Smooth muscle cell (in vitro differentiated cells): ENCODE measurements around the gene BRD2. TPM values are rescaled to one million over a fixed set of nuclear protein-coding genes. Genes with fewer than 3 reads are reported as not detected.
"Not testable (repeated sequence)": the region's sequence is repeated elsewhere in the genome, so short reads cannot be mapped to it uniquely, and the experiment has no call there.

Source experiments
- DNase-seq: peaks from one replicate; lab custom pipeline; 2025; ENCODE audit not compliant: unreplicated experiment; lab: John Stamatoyannopoulos, UW
- H2AFZ ChIP-seq: fragments of 200-600 bp; sonication (generic); 2 replicates; pipeline ENCODE4 v1.6.0; 2016; ENCODE audit warnings: antibody characterized with exemption, low read depth, mild to moderate bottlenecking
- H3F3A ChIP-seq: fragments of 200-600 bp; sonication (generic); 2 replicates; pipeline ENCODE4 v1.6.0; 2017; ENCODE audit warnings: antibody characterized with exemption, low read depth
- H3K27ac ChIP-seq: fragments of 200-600 bp; sonication (generic); 2 replicates; pipeline ENCODE4 v1.5.1; 2016; ENCODE audit warnings: low read depth, mild to moderate bottlenecking
- H3K27me3 ChIP-seq: fragments of 200-600 bp; sonication (generic); 2 replicates; pipeline ENCODE4 v1.6.1; 2016; ENCODE audit warnings: low read depth, mild to moderate bottlenecking
- H3K36me3 ChIP-seq: fragments of 200-600 bp; sonication (generic); 2 replicates; pipeline ENCODE4 v1.5.1; 2016; ENCODE audit warnings: low read depth
- H3K4me1 ChIP-seq: fragments of 200-600 bp; sonication (generic); 2 replicates; pipeline ENCODE4 v1.5.1; 2016; ENCODE audit warnings: low read depth
- H3K4me2 ChIP-seq: fragments of 200-600 bp; sonication (generic); 2 replicates; pipeline ENCODE4 v1.6.0; 2016; ENCODE audit warnings: mild to moderate bottlenecking
- H3K4me3 ChIP-seq: fragments of 200-600 bp; sonication (generic); 2 replicates; pipeline ENCODE4 v1.5.1; 2016; ENCODE audit warnings: mild to moderate bottlenecking
- H3K79me2 ChIP-seq: fragments of 200-600 bp; sonication (generic); 2 replicates; pipeline ENCODE4 v1.6.0; 2016; ENCODE audit warnings: low read depth, mild to moderate bottlenecking
- H3K9ac ChIP-seq: fragments of 200-600 bp; sonication (generic); 2 replicates; pipeline ENCODE4 v1.6.0; 2016; ENCODE audit warnings: low read depth
- H3K9me3 ChIP-seq: fragments of 200-600 bp; sonication (generic); replicated peaks from 2 replicates; pipeline ENCODE4 v1.5.1; 2016; ENCODE audit warnings: low read depth
- H4K20me1 ChIP-seq: fragments of 200-600 bp; sonication (generic); 2 replicates; pipeline ENCODE4 v1.6.0; 2016; ENCODE audit warnings: low read depth
- WGBS: methylation state at CpG from one replicate; pipeline ENCODE4 v1.1.7; 2016; ENCODE audit warnings: low lambda C conversion rate; 5-methylcytosine and 5-hydroxymethylcytosine counted together
- polyA plus RNA-seq: library from polyadenylated mRNA; unstranded; fragments of >200 nt; fragmentation: Nextera tagmentation; extraction: Ambion mirVana; gene quantifications from 2 replicates; pipeline ENCODE4 v1.2.1, GENCODE V29; 2016
- total RNA-seq: library from RNA; depleted of rRNA; stranded (reverse); fragments of >200 nt; gene quantifications from 2 replicates; pipeline ENCODE4 v1.2.3, GENCODE V29; 2014
- TF ChIP-seq, protein P1 (sequence below): fragments of 200-600 bp; sonication (generic); IDR thresholded peaks from 2 replicates; pipeline ENCODE4 v1.5.1; 2017; ENCODE audit warnings: borderline replicate concordance, mild to moderate bottlenecking, antibody characterized with exemption; ENCODE audit not compliant: insufficient read depth, poor library complexity, severe bottlenecking

BRD2 gene
- total and polyA plus RNA-seq, 2 experiments from 2014 or later = 162 to 205 TPM

DNA sequence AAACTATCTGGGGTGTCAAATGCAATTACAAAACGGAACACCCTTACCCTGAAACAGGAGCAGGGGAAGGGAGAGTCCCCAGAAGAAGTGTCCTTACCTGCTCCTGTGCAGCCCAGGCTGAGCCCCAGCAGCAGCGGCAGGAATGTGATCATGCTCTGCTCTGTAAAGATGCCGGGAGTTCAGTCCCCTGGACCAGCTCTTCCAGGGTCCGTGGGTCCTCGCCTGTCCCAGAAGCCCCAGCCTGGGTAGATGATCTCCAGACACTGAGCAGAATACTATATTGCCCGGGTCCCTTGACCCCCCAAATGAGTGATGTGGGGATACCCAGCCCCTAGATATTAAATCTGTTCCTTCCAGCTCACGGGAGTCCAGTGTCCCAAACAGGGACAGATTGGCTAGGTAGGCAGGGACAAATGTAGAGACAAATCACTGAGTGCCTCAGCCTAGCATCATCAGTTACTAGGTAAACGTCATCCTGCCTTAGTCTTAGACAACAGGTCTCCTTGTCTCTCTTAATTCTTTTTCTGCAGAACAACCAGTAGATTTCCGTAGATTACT is 27.7 kb upstream of the BRD2 start, which contains the start of gene HLA-DMB:
Gene HLA-DMB, minus strand, starts transcription at position 373 of the 558 bp plus-strand sequence. Its CDS starts 221 bp downstream, at position 152.
- Histone ChIP-seq H3K9me3 (no peaks in the 10 kb centered on the region), H4K20me1 (no peaks in the 10 kb centered on the region), H3K4me2 (peak within 1 kb of the TSS; percentile 62), H3K36me3 (no peaks in the 10 kb centered on the region), H3K4me1 (no peaks in the 10 kb centered on the region), H3K4me3 (peak within 1 kb of the TSS; percentile 29), H3K79me2 (no peaks in the 10 kb centered on the region), H2AFZ (no peak within 1 kb of the TSS), H3K27me3 (peaks cover 34% of the 10 kb centered on the region), H3K27ac (no peak within 1 kb of the TSS), H3F3A (no peaks in the 10 kb centered on the region), H3K9ac (no peak within 1 kb of the TSS)
- DNase-seq = no peak
- TF ChIP-seq, protein P1, sequence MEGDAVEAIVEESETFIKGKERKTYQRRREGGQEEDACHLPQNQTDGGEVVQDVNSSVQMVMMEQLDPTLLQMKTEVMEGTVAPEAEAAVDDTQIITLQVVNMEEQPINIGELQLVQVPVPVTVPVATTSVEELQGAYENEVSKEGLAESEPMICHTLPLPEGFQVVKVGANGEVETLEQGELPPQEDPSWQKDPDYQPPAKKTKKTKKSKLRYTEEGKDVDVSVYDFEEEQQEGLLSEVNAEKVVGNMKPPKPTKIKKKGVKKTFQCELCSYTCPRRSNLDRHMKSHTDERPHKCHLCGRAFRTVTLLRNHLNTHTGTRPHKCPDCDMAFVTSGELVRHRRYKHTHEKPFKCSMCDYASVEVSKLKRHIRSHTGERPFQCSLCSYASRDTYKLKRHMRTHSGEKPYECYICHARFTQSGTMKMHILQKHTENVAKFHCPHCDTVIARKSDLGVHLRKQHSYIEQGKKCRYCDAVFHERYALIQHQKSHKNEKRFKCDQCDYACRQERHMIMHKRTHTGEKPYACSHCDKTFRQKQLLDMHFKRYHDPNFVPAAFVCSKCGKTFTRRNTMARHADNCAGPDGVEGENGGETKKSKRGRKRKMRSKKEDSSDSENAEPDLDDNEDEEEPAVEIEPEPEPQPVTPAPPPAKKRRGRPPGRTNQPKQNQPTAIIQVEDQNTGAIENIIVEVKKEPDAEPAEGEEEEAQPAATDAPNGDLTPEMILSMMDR = no peak
- WGBS = 73% methylated on average over 9 of the region's 9 CpGs

DNA sequence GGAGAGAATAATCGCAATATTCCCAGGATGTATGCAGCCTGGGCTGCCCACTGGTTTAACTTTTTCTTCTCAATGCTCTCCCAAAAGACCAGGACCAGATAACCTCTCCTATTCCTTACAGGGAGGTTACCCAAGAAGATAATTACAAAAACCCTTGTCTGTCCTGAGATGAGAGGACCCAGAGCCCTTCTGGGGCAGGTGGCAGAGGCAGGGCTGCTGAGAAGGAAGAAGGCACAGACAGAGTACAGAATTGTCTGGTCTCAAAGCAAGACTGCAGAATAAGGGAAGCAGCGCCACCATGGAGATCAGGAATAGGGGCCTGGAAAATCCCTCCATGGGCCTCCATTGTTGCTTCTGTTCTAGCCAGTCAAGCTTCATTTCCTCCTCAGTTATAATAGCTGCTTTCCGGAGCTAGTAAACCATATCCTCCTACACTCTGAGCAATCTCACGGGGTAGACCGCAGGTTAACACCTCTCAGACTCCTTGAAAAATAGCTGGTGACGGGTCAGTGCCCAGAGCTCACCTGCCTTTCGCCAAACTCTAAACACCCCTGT is 27.1 kb upstream of the BRD2 start:
- no peak overlapping the region for H3K9ac ChIP-seq
- H3F3A ChIP-seq = no peaks in the 10 kb centered on the region
- H2AFZ ChIP-seq = no peak overlapping the region
- no peak overlapping the region for H3K4me2 ChIP-seq
- H3K79me2 ChIP-seq = no peaks in the 10 kb centered on the region
- H3K27ac ChIP-seq = no peak overlapping the region
- WGBS = 91% methylated on average over 7 of the region's 7 CpGs
- no peaks in the 10 kb centered on the region for H3K36me3 ChIP-seq
- no peaks in the 10 kb centered on the region for H3K4me1 ChIP-seq
- no peaks in the 10 kb centered on the region for H3K9me3 ChIP-seq
- H3K27me3 ChIP-seq = peaks cover 28% of the 10 kb centered on the region
- no peak overlapping the region for H3K4me3 ChIP-seq
- DNase-seq = no peak
- TF ChIP-seq, protein P1 = no peak
- no peaks in the 10 kb centered on the region for H4K20me1 ChIP-seq

DNA sequence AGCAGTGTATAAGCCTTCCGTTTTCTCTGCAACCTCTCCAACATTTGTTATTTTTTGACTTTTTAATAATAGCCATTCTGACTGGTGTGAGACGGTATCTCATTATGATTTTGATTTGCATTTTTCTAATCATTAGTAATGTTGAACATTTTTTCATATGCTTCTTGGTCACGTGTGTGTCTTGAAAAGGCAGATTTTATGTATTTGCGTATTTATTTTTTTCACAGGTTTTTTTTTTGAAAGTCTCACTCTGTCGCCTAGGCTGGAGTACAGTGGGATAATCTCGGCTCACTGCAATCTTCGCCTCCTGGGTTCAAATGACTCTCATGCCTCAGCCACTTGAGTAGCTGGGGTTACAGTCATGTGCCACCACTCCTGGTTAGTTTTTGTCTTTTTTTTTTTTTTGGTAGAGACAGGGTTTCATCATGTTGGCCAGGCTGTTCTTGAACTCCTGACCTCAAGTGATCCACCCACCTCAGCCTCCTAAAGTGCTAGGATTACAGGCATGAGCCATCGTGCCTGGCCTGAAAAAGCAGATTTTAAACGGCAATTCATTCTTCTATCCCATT is 25.8 kb upstream of the BRD2 start:
- not testable (repeated sequence) for H3K79me2 ChIP-seq, H3K9me3 ChIP-seq, H4K20me1 ChIP-seq, H2AFZ ChIP-seq, H3F3A ChIP-seq, H3K9ac ChIP-seq, H3K4me2 ChIP-seq, DNase-seq, H3K4me3 ChIP-seq, H3K4me1 ChIP-seq, H3K36me3 ChIP-seq, H3K27ac ChIP-seq
- peaks cover 19% of the 10 kb centered on the region for H3K27me3 ChIP-seq
- WGBS = 91% methylated on average over 9 of the region's 9 CpGs

DNA sequence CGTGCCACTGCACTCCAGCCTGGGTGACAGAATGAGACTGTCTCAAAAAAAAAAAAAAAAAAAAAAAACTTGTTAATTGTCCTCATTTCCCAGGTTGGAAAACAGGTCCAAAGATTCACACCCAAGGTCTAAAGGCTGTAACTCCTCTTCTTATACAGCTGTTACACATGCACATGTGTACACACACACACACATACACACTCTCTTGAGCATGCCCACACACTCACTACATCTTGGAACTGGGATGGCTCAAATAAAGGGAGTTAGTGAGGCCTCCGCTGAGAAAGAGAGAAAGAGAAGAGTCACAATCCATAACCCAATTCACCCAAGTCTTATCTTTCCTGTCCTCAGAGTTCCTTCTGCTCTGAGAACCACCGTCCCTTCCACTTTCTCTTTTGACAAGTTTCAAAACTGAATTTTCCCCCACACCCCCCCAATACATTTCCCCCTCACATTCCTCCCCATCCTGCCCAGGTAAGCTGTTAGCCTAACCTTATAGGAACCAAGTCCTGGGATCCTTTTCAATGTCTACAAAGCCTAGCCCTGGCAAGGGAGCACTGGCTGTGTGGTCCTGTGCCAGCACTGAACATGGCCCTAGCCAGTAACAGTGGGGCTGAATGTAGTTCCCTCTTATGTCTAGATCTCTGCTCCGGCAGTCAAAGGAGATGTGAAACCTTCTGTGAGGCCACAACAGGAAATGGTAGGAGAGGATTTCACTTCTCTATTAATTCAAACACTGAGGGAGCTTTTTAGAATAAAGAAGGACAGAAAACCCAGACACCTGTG is 24.3 kb upstream of the BRD2 start:
- no peaks in the 10 kb centered on the region for H3K4me1 ChIP-seq
- peaks cover 7% of the 10 kb centered on the region for H3K27me3 ChIP-seq
- H3F3A ChIP-seq = no peaks in the 10 kb centered on the region
- no peak overlapping the region for H3K9ac ChIP-seq
- no peak overlapping the region for H3K27ac ChIP-seq
- no peaks in the 10 kb centered on the region for H3K36me3 ChIP-seq
- H3K4me3 ChIP-seq = no peak overlapping the region
- no peak overlapping the region for H2AFZ ChIP-seq
- H3K4me2 ChIP-seq = no peak overlapping the region
- no peaks in the 10 kb centered on the region for H3K79me2 ChIP-seq
- H4K20me1 ChIP-seq = no peaks in the 10 kb centered on the region
- WGBS = 89% methylated on average over 4 of the region's 4 CpGs
- TF ChIP-seq, protein P1 = no peak
- no peak for DNase-seq
- H3K9me3 ChIP-seq = no peaks in the 10 kb centered on the region
